K562 (cell line): ENCODE measurements around the gene CHSY1. TPM values are rescaled to one million over a fixed set of nuclear protein-coding genes. Genes with fewer than 3 reads are reported as not detected.

Source experiments
- E2F6 ChIP-seq, 2 experiments: IDR thresholded peaks; 2 replicates each; pipeline ENCODE4 v1.6.1; 2011; ENCODE audit warnings: borderline replicate concordance in 1 of 2, control low read depth in 1 of 2, low read depth in 1 of 2, low read length in 1 of 2, mild to moderate bottlenecking in 1 of 2, mixed read lengths in 1 of 2, moderate library complexity in 1 of 2; ENCODE audit not compliant: insufficient read depth in 1 of 2, insufficient read length in 1 of 2, poor library complexity in 1 of 2, severe bottlenecking in 1 of 2; ENCODE audit errors: extremely low read depth in 1 of 2
- ETV6 ChIP-seq, 3 experiments: fragments of 150-350 bp in 1 of 3; sonication (generic) in 1 of 3; formaldehyde crosslinking in 1 of 3; IDR thresholded peaks; 2 replicates each; pipeline versions ENCODE4 v1.6.1 to v1.8.0; 2014 to 2022; ENCODE audit warnings: borderline replicate concordance in 2 of 3, low read depth in 2 of 3, antibody characterized with exemption in 1 of 3, low read length in 1 of 3, mild to moderate bottlenecking in 1 of 3, missing genetic modification reagents in 1 of 3
- L3MBTL2 ChIP-seq: fragments of 450-650 bp; IDR thresholded peaks from 2 replicates; pipeline ENCODE4 v1.6.1; 2016; ENCODE audit warnings: mild to moderate bottlenecking, moderate library complexity
- TAF7 ChIP-seq: fragments of 450-650 bp; IDR thresholded peaks from 2 replicates; pipeline ENCODE4 v1.6.1; 2016; ENCODE audit warnings: missing genetic modification characterization, missing compliant biosample characterization
- TSHZ1 ChIP-seq: fragments of 250-450 bp; sonication (Bioruptor Pico); IDR thresholded peaks from 2 replicates; pipeline ENCODE4 v1.4.0; 2020; ENCODE audit warnings: mild to moderate bottlenecking, moderate library complexity
- ZNF695 ChIP-seq: fragments of 450-650 bp; formaldehyde crosslinking; IDR thresholded peaks from 2 replicates; pipeline ENCODE4 v1.4.0; 2020; ENCODE audit warnings: mild to moderate bottlenecking, moderate library complexity
- ZNF830 ChIP-seq: fragments of 250-450 bp; sonication (Bioruptor Pico); IDR thresholded peaks from 2 replicates; pipeline ENCODE4 v1.5.0; 2021; ENCODE audit warnings: mild to moderate bottlenecking
- polyA plus RNA-seq, 8 experiments: library from polyadenylated mRNA; depleted of rRNA in 4 of 8; stranded (reverse) in 5 of 8; unstranded in 3 of 8; fragments of >200 nt; fragmentation: Nextera tagmentation in 2 of 8; fragmentation: Illumina TruSeq in 1 of 8; extraction: Ambion mirVana in 2 of 8; extraction: Trizol in 1 of 8; gene quantifications; 2 replicates each; pipeline versions ENCODE4 v1.2.1 to v1.2.3, GENCODE V29; 2011 to 2014; ENCODE audit warnings: inconsistent platforms in 1 of 8, missing spikeins in 1 of 8
- total RNA-seq, 7 experiments: library from RNA; depleted of rRNA in 6 of 7; stranded (reverse); fragments of >200 nt in 6 of 7; fragmentation: Illumina TruSeq in 2 of 7; extraction: Trizol in 2 of 7; gene quantifications; 2 replicates each; pipeline versions ENCODE4 v1.2.1 to v1.2.3, GENCODE V29; 2011 to 2021; ENCODE audit warnings: low replicate concordance in 1 of 7
- TF ChIP-seq, protein P1 (sequence below): fragments of 200-800 bp; sonication (Bioruptor generic); IDR thresholded peaks from 2 replicates; pipeline ENCODE4 v1.6.1; 2016; ENCODE audit warnings: missing genetic modification characterization, missing compliant biosample characterization
- TF ChIP-seq, protein P2 (sequence below): sonication (generic); formaldehyde crosslinking; IDR thresholded peaks from 2 replicates; pipeline ENCODE4 v1.8.1; 2023; ENCODE audit warnings: mild to moderate bottlenecking, missing genetic modification reagents
- TF ChIP-seq, protein P3 (sequence below): IDR thresholded peaks from 2 replicates; pipeline ENCODE4 v1.6.1; 2016; ENCODE audit warnings: missing genetic modification characterization, missing compliant biosample characterization
- TF ChIP-seq, protein P4 (sequence below): fragments of 450-650 bp; IDR thresholded peaks from 2 replicates; pipeline ENCODE4 v1.6.1; 2016; ENCODE audit warnings: low read depth, mild to moderate bottlenecking, moderate library complexity

Gene CHSY1
- total and polyA plus RNA-seq, 9 of the 15 experiments (the other 6 are each of a cell fraction or from before 2014, with no cell fraction given), result 7.0 to 16.4 (median 13.4) TPM

GRCh38 chr15:101277943-101278564 lies 26.2 kb upstream of the CHSY1 start (continued):
- TF ChIP-seq, protein P1, sequence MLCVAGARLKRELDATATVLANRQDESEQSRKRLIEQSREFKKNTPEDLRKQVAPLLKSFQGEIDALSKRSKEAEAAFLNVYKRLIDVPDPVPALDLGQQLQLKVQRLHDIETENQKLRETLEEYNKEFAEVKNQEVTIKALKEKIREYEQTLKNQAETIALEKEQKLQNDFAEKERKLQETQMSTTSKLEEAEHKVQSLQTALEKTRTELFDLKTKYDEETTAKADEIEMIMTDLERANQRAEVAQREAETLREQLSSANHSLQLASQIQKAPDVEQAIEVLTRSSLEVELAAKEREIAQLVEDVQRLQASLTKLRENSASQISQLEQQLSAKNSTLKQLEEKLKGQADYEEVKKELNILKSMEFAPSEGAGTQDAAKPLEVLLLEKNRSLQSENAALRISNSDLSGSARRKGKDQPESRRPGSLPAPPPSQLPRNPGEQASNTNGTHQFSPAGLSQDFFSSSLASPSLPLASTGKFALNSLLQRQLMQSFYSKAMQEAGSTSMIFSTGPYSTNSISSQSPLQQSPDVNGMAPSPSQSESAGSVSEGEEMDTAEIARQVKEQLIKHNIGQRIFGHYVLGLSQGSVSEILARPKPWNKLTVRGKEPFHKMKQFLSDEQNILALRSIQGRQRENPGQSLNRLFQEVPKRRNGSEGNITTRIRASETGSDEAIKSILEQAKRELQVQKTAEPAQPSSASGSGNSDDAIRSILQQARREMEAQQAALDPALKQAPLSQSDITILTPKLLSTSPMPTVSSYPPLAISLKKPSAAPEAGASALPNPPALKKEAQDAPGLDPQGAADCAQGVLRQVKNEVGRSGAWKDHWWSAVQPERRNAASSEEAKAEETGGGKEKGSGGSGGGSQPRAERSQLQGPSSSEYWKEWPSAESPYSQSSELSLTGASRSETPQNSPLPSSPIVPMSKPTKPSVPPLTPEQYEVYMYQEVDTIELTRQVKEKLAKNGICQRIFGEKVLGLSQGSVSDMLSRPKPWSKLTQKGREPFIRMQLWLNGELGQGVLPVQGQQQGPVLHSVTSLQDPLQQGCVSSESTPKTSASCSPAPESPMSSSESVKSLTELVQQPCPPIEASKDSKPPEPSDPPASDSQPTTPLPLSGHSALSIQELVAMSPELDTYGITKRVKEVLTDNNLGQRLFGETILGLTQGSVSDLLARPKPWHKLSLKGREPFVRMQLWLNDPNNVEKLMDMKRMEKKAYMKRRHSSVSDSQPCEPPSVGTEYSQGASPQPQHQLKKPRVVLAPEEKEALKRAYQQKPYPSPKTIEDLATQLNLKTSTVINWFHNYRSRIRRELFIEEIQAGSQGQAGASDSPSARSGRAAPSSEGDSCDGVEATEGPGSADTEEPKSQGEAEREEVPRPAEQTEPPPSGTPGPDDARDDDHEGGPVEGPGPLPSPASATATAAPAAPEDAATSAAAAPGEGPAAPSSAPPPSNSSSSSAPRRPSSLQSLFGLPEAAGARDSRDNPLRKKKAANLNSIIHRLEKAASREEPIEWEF (CRISPR knock-in tag), result no peak
- TF ChIP-seq TSHZ1 (no peak), L3MBTL2 (no peak), ZNF695 (CRISPR knock-in tag) (no peak), ZNF830 (no peak), ETV6 (IDR thresholded peaks at IDR 0.05; ENCODE audit: borderline replicate concordance in 1 of 2, low read depth in 2 of 2, low read length in 1 of 2) (no peak), ETV6 (CRISPR knock-in tag; IDR thresholded peaks at IDR 0.05; ENCODE audit: borderline replicate concordance) (no peak), E2F6 (IDR thresholded peaks at IDR 0.05; ENCODE audit: borderline replicate concordance in 1 of 2, extremely low read depth in 1 of 2, insufficient read depth in 1 of 2, insufficient read length in 1 of 2, low read depth in 1 of 2, low read length in 1 of 2, poor library complexity in 1 of 2, severe bottlenecking in 1 of 2) (no peak), TAF7 (tag) (no peak)
- TF ChIP-seq, protein P2, sequence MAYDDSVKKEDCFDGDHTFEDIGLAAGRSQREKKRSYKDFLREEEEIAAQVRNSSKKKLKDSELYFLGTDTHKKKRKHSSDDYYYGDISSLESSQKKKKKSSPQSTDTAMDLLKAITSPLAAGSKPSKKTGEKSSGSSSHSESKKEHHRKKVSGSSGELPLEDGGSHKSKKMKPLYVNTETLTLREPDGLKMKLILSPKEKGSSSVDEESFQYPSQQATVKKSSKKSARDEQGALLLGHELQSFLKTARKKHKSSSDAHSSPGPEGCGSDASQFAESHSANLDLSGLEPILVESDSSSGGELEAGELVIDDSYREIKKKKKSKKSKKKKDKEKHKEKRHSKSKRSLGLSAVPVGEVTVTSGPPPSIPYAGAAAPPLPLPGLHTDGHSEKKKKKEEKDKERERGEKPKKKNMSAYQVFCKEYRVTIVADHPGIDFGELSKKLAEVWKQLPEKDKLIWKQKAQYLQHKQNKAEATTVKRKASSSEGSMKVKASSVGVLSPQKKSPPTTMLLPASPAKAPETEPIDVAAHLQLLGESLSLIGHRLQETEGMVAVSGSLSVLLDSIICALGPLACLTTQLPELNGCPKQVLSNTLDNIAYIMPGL (CRISPR knock-in tag), result no peak
- TF ChIP-seq, protein P3, sequence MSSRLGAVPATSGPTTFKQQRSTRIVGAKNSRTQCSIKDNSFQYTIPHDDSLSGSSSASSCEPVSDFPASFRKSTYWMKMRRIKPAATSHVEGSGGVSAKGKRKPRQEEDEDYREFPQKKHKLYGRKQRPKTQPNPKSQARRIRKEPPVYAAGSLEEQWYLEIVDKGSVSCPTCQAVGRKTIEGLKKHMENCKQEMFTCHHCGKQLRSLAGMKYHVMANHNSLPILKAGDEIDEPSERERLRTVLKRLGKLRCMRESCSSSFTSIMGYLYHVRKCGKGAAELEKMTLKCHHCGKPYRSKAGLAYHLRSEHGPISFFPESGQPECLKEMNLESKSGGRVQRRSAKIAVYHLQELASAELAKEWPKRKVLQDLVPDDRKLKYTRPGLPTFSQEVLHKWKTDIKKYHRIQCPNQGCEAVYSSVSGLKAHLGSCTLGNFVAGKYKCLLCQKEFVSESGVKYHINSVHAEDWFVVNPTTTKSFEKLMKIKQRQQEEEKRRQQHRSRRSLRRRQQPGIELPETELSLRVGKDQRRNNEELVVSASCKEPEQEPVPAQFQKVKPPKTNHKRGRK (tag), result no peak
- TF ChIP-seq, protein P4, sequence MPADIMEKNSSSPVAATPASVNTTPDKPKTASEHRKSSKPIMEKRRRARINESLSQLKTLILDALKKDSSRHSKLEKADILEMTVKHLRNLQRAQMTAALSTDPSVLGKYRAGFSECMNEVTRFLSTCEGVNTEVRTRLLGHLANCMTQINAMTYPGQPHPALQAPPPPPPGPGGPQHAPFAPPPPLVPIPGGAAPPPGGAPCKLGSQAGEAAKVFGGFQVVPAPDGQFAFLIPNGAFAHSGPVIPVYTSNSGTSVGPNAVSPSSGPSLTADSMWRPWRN, result no peak
